Measurements from ENCODE around the gene TMPRSS4.

- TF ChIP-seq CTCF (IDR thresholded peaks at IDR 0.05) (no peak), POLR2A (IDR thresholded peaks at IDR 0.05) (no peak)
Observed at GRCh38 chr11:118114266-118114665, 37.4 kb downstream of the TMPRSS4 start.

Measured in esophagus squamous epithelium (tissue), 4 donors.